H54 (cell line): ENCODE data around the gene ADGRV1.
"Not testable (repeated sequence)": the region's sequence is repeated elsewhere in the genome, so short reads cannot be mapped to it uniquely, and the experiment has no call there.

Experiments
- DNase-seq: peaks from one replicate; pipeline ENCODE4 v3.0.0; 2011; ENCODE audit warnings: low spot score, mixed read lengths; ENCODE audit not compliant: insufficient read length
- FAIRE-seq: peaks from 3 replicates; lab custom pipeline; 2011; peaks lifted over from hg19 to GRCh38; lab: Jason Lieb, UNC
- POLR2A ChIP-seq: IDR thresholded peaks from 2 replicates; pipeline ENCODE4 v1.6.1; 2011; ENCODE audit warnings: low read depth, mild to moderate bottlenecking, low read length

The ADGRV1 gene

GRCh38 chr5:91024727-91025126, 466.1 kb downstream of the ADGRV1 start:
- DNase-seq (no peak), FAIRE-seq (no peak)
- no peak for TF ChIP-seq POLR2A

GRCh38 chr5:91025449-91025848, 466.9 kb downstream of the ADGRV1 start:
- no peak for FAIRE-seq

GRCh38 chr5:91025956-91026355, 467.4 kb downstream of the ADGRV1 start:
- TF ChIP-seq POLR2A: no peak
- FAIRE-seq (no peak), DNase-seq (no peak)

More at GRCh38 chr5:91025449-91025848, 466.9 kb downstream of the ADGRV1 start:
- no peak for TF ChIP-seq POLR2A
- no peak for DNase-seq

- TF ChIP-seq POLR2A: no peak
- DNase-seq (no peak), FAIRE-seq (no peak)
Observed at GRCh38 chr5:91026466-91026865, 467.9 kb downstream of the ADGRV1 start.

- TF ChIP-seq POLR2A: no peak
- DNase-seq: no peak
- no peak for FAIRE-seq
Observed at GRCh38 chr5:91027405-91028139, 469.0 kb downstream of the ADGRV1 start.

- TF ChIP-seq POLR2A: no peak
- no peak for FAIRE-seq
- DNase-seq: no peak
Observed at GRCh38 chr5:91028499-91028956, 469.9 kb downstream of the ADGRV1 start.

- no peak for TF ChIP-seq POLR2A
- no peak for FAIRE-seq
Observed at GRCh38 chr5:91030521-91031401, 472.2 kb downstream of the ADGRV1 start.

GRCh38 chr5:91031402-91031752, 472.8 kb downstream of the ADGRV1 start:
- DNase-seq (no peak), FAIRE-seq (no peak)
- TF ChIP-seq POLR2A: no peak

More at GRCh38 chr5:91030521-91031401, 472.2 kb downstream of the ADGRV1 start:
- no peak for DNase-seq

GRCh38 chr5:91032125-91032524, 473.5 kb downstream of the ADGRV1 start:
- FAIRE-seq: no peak
- no peak for TF ChIP-seq POLR2A

GRCh38 chr5:91033370-91033769, 474.8 kb downstream of the ADGRV1 start:
- DNase-seq (no peak), FAIRE-seq (no peak)
- no peak for TF ChIP-seq POLR2A

More at GRCh38 chr5:91032125-91032524, 473.5 kb downstream of the ADGRV1 start:
- no peak for DNase-seq

GRCh38 chr5:91038180-91038808, 479.7 kb downstream of the ADGRV1 start:
- FAIRE-seq: no peak

GRCh38 chr5:91041132-91041531, 482.5 kb downstream of the ADGRV1 start:
- FAIRE-seq, DNase-seq: not testable (repeated sequence)

More at GRCh38 chr5:91038180-91038808, 479.7 kb downstream of the ADGRV1 start:
- TF ChIP-seq POLR2A: no peak
- DNase-seq: no peak

- no peak for TF ChIP-seq POLR2A
- DNase-seq (no peak), FAIRE-seq (no peak)
Observed at GRCh38 chr5:91042247-91042935, 483.8 kb downstream of the ADGRV1 start.

GRCh38 chr5:91042936-91043255, 484.3 kb downstream of the ADGRV1 start:
- no peak for TF ChIP-seq POLR2A
- no peak for FAIRE-seq
- no peak for DNase-seq
